Keratinocyte (primary cell): ENCODE measurements around the gene BCAS2. TPM values are rescaled to one million over a fixed set of nuclear protein-coding genes. Genes with fewer than 3 reads are reported as not detected.

ENCODE experiments used
- DNase-seq: peaks from one replicate; pipeline ENCODE4 v3.0.0-alpha.2; 2011; ENCODE audit warnings: low read depth, missing footprints, low spot score
- FAIRE-seq: peaks from 2 replicates; lab custom pipeline; 2011; peaks lifted over from hg19 to GRCh38; lab: Jason Lieb, UNC
- H2AFZ ChIP-seq: 2 replicates; pipeline ENCODE4 v1.6.0; 2012; ENCODE audit warnings: low read length, control low read depth, inconsistent platforms; ENCODE audit not compliant: control insufficient read depth
- H3K27ac ChIP-seq: 2 replicates; pipeline ENCODE4 v1.5.1; 2011; ENCODE audit warnings: low read length; ENCODE audit not compliant: control insufficient read depth, insufficient read depth
- H3K27me3 ChIP-seq: 3 replicates; pipeline ENCODE4 v1.6.0; 2011; ENCODE audit warnings: low read length; ENCODE audit not compliant: control insufficient read depth, insufficient read depth; ENCODE audit errors: extremely low read depth
- H3K36me3 ChIP-seq, 2 experiments: 2 replicates in 1 of 2; 3 replicates in 1 of 2; pipeline ENCODE4 v1.5.1; 2011; ENCODE audit warnings: low read length in 2 of 2, mild to moderate bottlenecking in 1 of 2; ENCODE audit not compliant: control insufficient read depth in 2 of 2, insufficient read depth in 2 of 2; ENCODE audit errors: extremely low read depth in 1 of 2
- H3K4me1 ChIP-seq: 3 replicates; pipeline ENCODE4 v1.5.1; 2011; ENCODE audit warnings: low read length; ENCODE audit not compliant: control insufficient read depth, insufficient read depth; ENCODE audit errors: extremely low read depth
- H3K4me2 ChIP-seq: 3 replicates; pipeline ENCODE4 v1.6.0; 2011; ENCODE audit warnings: low read depth, low read length; ENCODE audit not compliant: control insufficient read depth, insufficient read depth; ENCODE audit errors: extremely low read depth
- H3K4me3 ChIP-seq, 3 experiments: fragments of 200-600 bp in 1 of 3; sonication (generic) in 1 of 3; 2 replicates in 2 of 3; 3 replicates in 1 of 3; pipeline ENCODE4 v1.5.1; 2011 to 2016; ENCODE audit warnings: low read length in 3 of 3, mild to moderate bottlenecking in 3 of 3, control low read depth in 2 of 3, inconsistent platforms in 1 of 3, low read depth in 1 of 3, mixed read lengths in 1 of 3, mixed run types in 1 of 3, moderate library complexity in 1 of 3; ENCODE audit not compliant: control insufficient read depth in 2 of 3, insufficient read depth in 2 of 3; ENCODE audit errors: extremely low read depth in 1 of 3
- H3K79me2 ChIP-seq: 2 replicates; pipeline ENCODE4 v1.6.0; 2012; ENCODE audit warnings: low read length; ENCODE audit not compliant: control insufficient read depth, insufficient read depth
- H3K9ac ChIP-seq: 3 replicates; pipeline ENCODE4 v1.6.0; 2011; ENCODE audit warnings: low read length; ENCODE audit not compliant: control insufficient read depth, insufficient read depth; ENCODE audit errors: extremely low read depth
- H3K9me1 ChIP-seq: 3 replicates; pipeline ENCODE4 v1.6.0; 2011; ENCODE audit warnings: low read length; ENCODE audit not compliant: control insufficient read depth, insufficient read depth; ENCODE audit errors: extremely low read depth
- H3K9me3 ChIP-seq: 2 replicates; pipeline ENCODE4 v1.5.1; 2012; ENCODE audit warnings: low read depth, low read length; ENCODE audit not compliant: control insufficient read depth
- H4K20me1 ChIP-seq: 3 replicates; pipeline ENCODE4 v1.6.0; 2011; ENCODE audit warnings: low read length; ENCODE audit not compliant: control insufficient read depth, insufficient read depth; ENCODE audit errors: extremely low read depth
- CTCF ChIP-seq, 3 experiments: IDR thresholded peaks in 1 of 3; conservative IDR thresholded peaks in 1 of 3; optimal IDR thresholded peaks in 1 of 3; 2 replicates in 2 of 3; 3 replicates in 1 of 3; pipeline versions ENCODE3 to v1.5.1; 2011; ENCODE audit warnings: low read length in 3 of 3, mild to moderate bottlenecking in 3 of 3, moderate library complexity in 2 of 3, control low read depth in 1 of 3, inconsistent platforms in 1 of 3; ENCODE audit not compliant: insufficient read depth in 2 of 3; ENCODE audit errors: extremely low read depth in 1 of 3
- EZH2 ChIP-seq: IDR thresholded peaks from one replicate; pipeline ENCODE4 v1.6.1; 2012; ENCODE audit warnings: inconsistent platforms, mild to moderate bottlenecking, low read length, moderate library complexity
- dilution Hi-C: fragments of 300-500 bp; cut with MboI; formaldehyde crosslinking; loops from one replicate; pipeline ENCODE4 v1.7.0; 2020; ENCODE audit warnings: low sequenced_read_pairs; ENCODE audit not compliant: extremely low pct_ligation_motif_present
- polyA plus RNA-seq, 5 experiments: library from polyadenylated mRNA; depleted of rRNA in 3 of 5; stranded (reverse) in 3 of 5; stranded (forward) in 1 of 5; unstranded in 1 of 5; fragments of >200 nt; gene quantifications; 1 replicate in 1 of 5; 2 replicates in 3 of 5; 3 replicates in 1 of 5; pipeline versions ENCODE4 v1.2.1 to v1.2.3, GENCODE V29; 2011 to 2012; ENCODE audit warnings: missing spikeins in 2 of 5, low read depth in 1 of 5, low replicate concordance in 1 of 5

Gene BCAS2
- polyA plus RNA-seq, 1 donor (not counting 4 experiments of a cell fraction or from before 2014, with no cell fraction given): 60.8 TPM

- Histone ChIP-seq H3K36me3 (peaks cover 9 to 23% of the 10 kb centered on the region in 2 experiments), H4K20me1 (no peaks in the 10 kb centered on the region), H3K27me3 (no peaks in the 10 kb centered on the region), H2AFZ (no peak overlapping the region), H3K27ac (no peak overlapping the region), H3K9me3 (no peaks in the 10 kb centered on the region), H3K4me2 (no peak overlapping the region), H3K9me1 (no peaks in the 10 kb centered on the region), H3K9ac (no peak overlapping the region), H3K79me2 (no peaks in the 10 kb centered on the region), H3K4me3 (no peak overlapping the region), H3K4me1 (no peaks in the 10 kb centered on the region)
- TF ChIP-seq EZH2 (no peak), CTCF (optimal IDR thresholded peaks at IDR 0.05 in 1 of 3, IDR thresholded peaks at IDR 0.05 in 1 of 3, conservative IDR thresholded peaks at IDR 0.05 in 1 of 3; ENCODE audit: extremely low read depth in 1 of 3, insufficient read depth in 2 of 3, low read length in 3 of 3) (no peak)
- DNase-seq: no peak
- dilution Hi-C loops: no loop called here
- no peak for FAIRE-seq
These were observed 7.7 kb upstream of the BCAS2 start for GRCh38 chr1:114589122-114589521.

GRCh38 chr1:114588196-114588689, 6.8 kb upstream of the BCAS2 start:
- H3K4me2 ChIP-seq: no peak overlapping the region
- H3K4me1 ChIP-seq: no peaks in the 10 kb centered on the region
- DNase-seq (no peak), FAIRE-seq (no peak)
- no peaks in the 10 kb centered on the region for H4K20me1 ChIP-seq
- no peaks in the 10 kb centered on the region for H3K79me2 ChIP-seq
- no peaks in the 10 kb centered on the region for H3K9me3 ChIP-seq
- H3K4me3 ChIP-seq: no peak overlapping the region
- no peak overlapping the region for H2AFZ ChIP-seq
- no peaks in the 10 kb centered on the region for H3K9me1 ChIP-seq
- no peak overlapping the region for H3K9ac ChIP-seq
- no peak overlapping the region for H3K27ac ChIP-seq
- peaks cover 6 to 19% of the 10 kb centered on the region in 2 experiments for H3K36me3 ChIP-seq
- TF ChIP-seq CTCF (optimal IDR thresholded peaks at IDR 0.05 in 1 of 3, IDR thresholded peaks at IDR 0.05 in 1 of 3, conservative IDR thresholded peaks at IDR 0.05 in 1 of 3; ENCODE audit: extremely low read depth in 1 of 3, insufficient read depth in 2 of 3, low read length in 3 of 3): no peak
- dilution Hi-C loops: no loop called here
- no peaks in the 10 kb centered on the region for H3K27me3 ChIP-seq
